ENCODE data around the gene SMC4.

The SMC4 gene

DNA sequence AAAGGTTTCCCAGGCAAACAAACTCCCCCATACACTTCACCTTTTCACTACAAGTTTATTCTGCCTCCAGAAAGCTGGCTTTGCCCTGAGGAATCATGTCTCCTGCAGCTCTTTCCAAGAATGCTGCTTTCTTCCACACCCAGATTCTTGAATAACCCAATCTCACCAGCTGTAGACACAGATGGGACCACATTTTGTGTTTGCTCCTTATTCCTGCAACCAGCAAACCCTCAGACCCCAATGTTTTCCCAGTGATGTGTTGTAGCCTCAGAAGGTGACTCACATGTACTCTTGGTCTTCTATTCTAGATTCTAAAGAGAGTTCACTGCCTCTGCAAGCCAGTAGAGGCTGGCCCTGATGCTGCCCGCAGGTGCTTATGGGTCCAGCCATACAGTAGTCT lies 73.8 kb downstream of the SMC4 start:
- TF ChIP-seq, protein P1, sequence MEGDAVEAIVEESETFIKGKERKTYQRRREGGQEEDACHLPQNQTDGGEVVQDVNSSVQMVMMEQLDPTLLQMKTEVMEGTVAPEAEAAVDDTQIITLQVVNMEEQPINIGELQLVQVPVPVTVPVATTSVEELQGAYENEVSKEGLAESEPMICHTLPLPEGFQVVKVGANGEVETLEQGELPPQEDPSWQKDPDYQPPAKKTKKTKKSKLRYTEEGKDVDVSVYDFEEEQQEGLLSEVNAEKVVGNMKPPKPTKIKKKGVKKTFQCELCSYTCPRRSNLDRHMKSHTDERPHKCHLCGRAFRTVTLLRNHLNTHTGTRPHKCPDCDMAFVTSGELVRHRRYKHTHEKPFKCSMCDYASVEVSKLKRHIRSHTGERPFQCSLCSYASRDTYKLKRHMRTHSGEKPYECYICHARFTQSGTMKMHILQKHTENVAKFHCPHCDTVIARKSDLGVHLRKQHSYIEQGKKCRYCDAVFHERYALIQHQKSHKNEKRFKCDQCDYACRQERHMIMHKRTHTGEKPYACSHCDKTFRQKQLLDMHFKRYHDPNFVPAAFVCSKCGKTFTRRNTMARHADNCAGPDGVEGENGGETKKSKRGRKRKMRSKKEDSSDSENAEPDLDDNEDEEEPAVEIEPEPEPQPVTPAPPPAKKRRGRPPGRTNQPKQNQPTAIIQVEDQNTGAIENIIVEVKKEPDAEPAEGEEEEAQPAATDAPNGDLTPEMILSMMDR (IDR thresholded peaks at IDR 0.05; ENCODE audit: borderline replicate concordance, extremely low read depth, low read length, poor library complexity, severe bottlenecking), result no peak
- TF ChIP-seq EZH2 (IDR thresholded peaks at IDR 0.05; ENCODE audit: borderline replicate concordance, low read depth, low read length, severe bottlenecking), result no peak
- Histone ChIP-seq H4K20me1 (ENCODE audit: insufficient read depth, low read length) (no peaks in the 10 kb centered on the region), H3K27me3 (ENCODE audit: insufficient read depth, low read length, poor library complexity) (peaks cover 3% of the 10 kb centered on the region), H3K9ac (ENCODE audit: low read depth, low read length) (no peak overlapping the region), H3K27ac (ENCODE audit: low read length) (no peak overlapping the region), H3K4me2 (ENCODE audit: insufficient read depth, low read length) (no peak overlapping the region), H3K4me1 (ENCODE audit: insufficient read depth, low read length) (no peaks in the 10 kb centered on the region), H3K9me3 (ENCODE audit: insufficient read depth, low read length, severe bottlenecking) (peaks cover 20% of the 10 kb centered on the region), H2AFZ (ENCODE audit: low read depth, low read length) (no peak overlapping the region), H3K36me3 (ENCODE audit: insufficient read depth, low read length) (no peaks in the 10 kb centered on the region), H3K79me2 (ENCODE audit: insufficient read depth, low read length) (no peaks in the 10 kb centered on the region), H3K4me3 (ENCODE audit: low read depth in 1 of 2, low read length in 2 of 2) (no peak overlapping the region)
- DNase-seq (no peak), ATAC-seq (ENCODE audit: insufficient read depth, low read depth) (no peak)

DNA sequence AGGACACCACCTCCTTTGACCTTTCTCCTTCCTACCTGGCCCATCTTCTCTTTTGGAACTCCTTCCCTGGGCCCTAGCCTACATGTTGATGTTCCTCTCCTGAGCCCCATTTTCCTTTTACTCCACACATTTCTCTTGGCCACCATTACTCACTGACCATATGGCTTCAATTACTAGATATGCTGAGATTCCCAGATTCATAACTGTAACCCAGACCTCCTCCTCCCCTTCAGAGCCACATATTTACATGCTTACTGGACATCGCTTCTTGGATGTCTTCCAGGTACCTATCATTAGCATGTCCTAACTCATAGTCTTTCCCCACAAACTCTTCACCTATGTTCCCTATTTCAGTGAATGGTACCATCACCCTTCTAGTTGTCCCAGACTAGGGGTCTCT lies 74.5 kb downstream of the SMC4 start:
- Histone ChIP-seq H3K4me1 (ENCODE audit: insufficient read depth, low read length) (no peaks in the 10 kb centered on the region), H3K27me3 (ENCODE audit: insufficient read depth, low read length, poor library complexity) (peaks cover 3% of the 10 kb centered on the region), H3K4me3 (ENCODE audit: low read depth in 1 of 2, low read length in 2 of 2) (no peak overlapping the region), H3K4me2 (ENCODE audit: insufficient read depth, low read length) (no peak overlapping the region), H3K27ac (ENCODE audit: low read length) (no peak overlapping the region), H3K79me2 (ENCODE audit: insufficient read depth, low read length) (no peaks in the 10 kb centered on the region), H3K9me3 (ENCODE audit: insufficient read depth, low read length, severe bottlenecking) (peaks cover 20% of the 10 kb centered on the region), H2AFZ (ENCODE audit: low read depth, low read length) (no peak overlapping the region), H4K20me1 (ENCODE audit: insufficient read depth, low read length) (no peaks in the 10 kb centered on the region), H3K36me3 (ENCODE audit: insufficient read depth, low read length) (no peaks in the 10 kb centered on the region), H3K9ac (ENCODE audit: low read depth, low read length) (no peak overlapping the region)
- TF ChIP-seq, protein P1 (IDR thresholded peaks at IDR 0.05; ENCODE audit: borderline replicate concordance, extremely low read depth, low read length, poor library complexity, severe bottlenecking), result no peak
- no peak for TF ChIP-seq EZH2 (IDR thresholded peaks at IDR 0.05; ENCODE audit: borderline replicate concordance, low read depth, low read length, severe bottlenecking)
- DNase-seq (no peak), ATAC-seq (ENCODE audit: insufficient read depth, low read depth) (no peak)

DNA sequence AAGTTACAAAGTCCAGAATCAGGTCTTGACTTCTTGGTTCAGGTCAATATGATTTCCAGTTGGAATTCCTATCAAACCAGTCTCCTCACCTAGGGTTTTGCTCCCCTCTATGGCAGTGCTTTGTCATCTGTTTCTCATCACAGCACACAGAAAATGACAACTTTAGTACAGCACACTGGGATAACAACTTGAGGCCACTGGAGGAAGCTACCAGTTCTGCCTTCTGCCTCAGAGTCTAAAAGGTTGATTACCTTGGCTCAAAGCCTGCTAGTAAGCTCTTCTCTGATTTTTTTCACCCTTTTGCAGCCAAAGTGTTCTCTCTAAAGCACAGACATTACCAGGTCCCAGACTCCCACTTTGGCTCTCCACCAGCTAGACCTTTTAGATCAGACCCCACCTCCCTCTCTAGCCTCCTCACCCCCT lies 75.0 kb downstream of the SMC4 start:
- Histone ChIP-seq H3K4me2 (ENCODE audit: insufficient read depth, low read length) (no peak overlapping the region), H3K36me3 (ENCODE audit: insufficient read depth, low read length) (no peaks in the 10 kb centered on the region), H3K27ac (ENCODE audit: low read length) (no peak overlapping the region), H2AFZ (ENCODE audit: low read depth, low read length) (no peak overlapping the region), H4K20me1 (ENCODE audit: insufficient read depth, low read length) (no peaks in the 10 kb centered on the region), H3K4me3 (ENCODE audit: low read depth in 1 of 2, low read length in 2 of 2) (no peak overlapping the region), H3K4me1 (ENCODE audit: insufficient read depth, low read length) (no peaks in the 10 kb centered on the region), H3K27me3 (ENCODE audit: insufficient read depth, low read length, poor library complexity) (peaks cover 3% of the 10 kb centered on the region), H3K9ac (ENCODE audit: low read depth, low read length) (no peak overlapping the region), H3K79me2 (ENCODE audit: insufficient read depth, low read length) (no peaks in the 10 kb centered on the region), H3K9me3 (ENCODE audit: insufficient read depth, low read length, severe bottlenecking) (peaks cover 17% of the 10 kb centered on the region)
- DNase-seq (no peak), ATAC-seq (ENCODE audit: insufficient read depth, low read depth) (no peak)
- TF ChIP-seq, protein P1 (IDR thresholded peaks at IDR 0.05; ENCODE audit: borderline replicate concordance, extremely low read depth, low read length, poor library complexity, severe bottlenecking), result no peak
- TF ChIP-seq EZH2 (IDR thresholded peaks at IDR 0.05; ENCODE audit: borderline replicate concordance, low read depth, low read length, severe bottlenecking), result no peak

DNA sequence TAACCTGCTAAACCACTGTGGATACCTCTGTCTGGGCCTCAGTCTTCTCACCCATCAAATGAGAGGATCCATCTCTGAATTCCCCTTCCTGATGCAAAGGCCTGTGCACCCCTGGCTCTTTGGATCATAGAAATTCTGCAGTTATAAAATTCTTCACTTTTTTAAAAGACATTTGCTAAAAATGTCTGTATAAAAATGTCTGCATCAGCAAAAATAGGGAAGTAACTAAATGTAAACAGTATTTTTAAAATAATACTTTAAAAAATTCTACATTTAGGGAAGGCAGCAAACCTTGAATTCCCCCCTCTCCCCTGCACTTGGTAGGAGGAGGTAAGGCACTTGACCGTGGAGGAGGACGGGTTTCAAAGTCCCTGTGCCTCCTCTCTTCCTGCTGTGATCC lies 75.7 kb downstream of the SMC4 start:
- H3K4me1 ChIP-seq (ENCODE audit: insufficient read depth, low read length), result no peaks in the 10 kb centered on the region
- H4K20me1 ChIP-seq (ENCODE audit: insufficient read depth, low read length), result no peaks in the 10 kb centered on the region
- peaks cover 3% of the 10 kb centered on the region for H3K27me3 ChIP-seq (ENCODE audit: insufficient read depth, low read length, poor library complexity)
- no peak overlapping the region for H3K4me3 ChIP-seq (ENCODE audit: low read depth in 1 of 2, low read length in 2 of 2)
- no peak for ATAC-seq (ENCODE audit: insufficient read depth, low read depth)
- peaks cover 15% of the 10 kb centered on the region for H3K9me3 ChIP-seq (ENCODE audit: insufficient read depth, low read length, severe bottlenecking)
- H2AFZ ChIP-seq (ENCODE audit: low read depth, low read length), result no peak overlapping the region
- H3K79me2 ChIP-seq (ENCODE audit: insufficient read depth, low read length), result no peaks in the 10 kb centered on the region
- TF ChIP-seq, protein P1 (IDR thresholded peaks at IDR 0.05; ENCODE audit: borderline replicate concordance, extremely low read depth, low read length, poor library complexity, severe bottlenecking), result no peak
- TF ChIP-seq EZH2 (IDR thresholded peaks at IDR 0.05; ENCODE audit: borderline replicate concordance, low read depth, low read length, severe bottlenecking), result no peak
- no peak overlapping the region for H3K4me2 ChIP-seq (ENCODE audit: insufficient read depth, low read length)
- H3K9ac ChIP-seq (ENCODE audit: low read depth, low read length), result no peak overlapping the region
- no peak overlapping the region for H3K27ac ChIP-seq (ENCODE audit: low read length)
- DNase-seq, result no peak
- H3K36me3 ChIP-seq (ENCODE audit: insufficient read depth, low read length), result no peaks in the 10 kb centered on the region

Measured in DND-41 (cell line).